HepG2 (cell line): ENCODE measurements around the gene AMBRA1. TPM values are rescaled to one million over a fixed set of nuclear protein-coding genes. Genes with fewer than 3 reads are reported as not detected.

Source experiments
- CAMTA2 ChIP-seq: sonication (generic); formaldehyde crosslinking; IDR thresholded peaks from 2 replicates; pipeline ENCODE4 v1.4.0; 2020; ENCODE audit warnings: mild to moderate bottlenecking, missing genetic modification reagents, borderline replicate concordance
- CHD2 ChIP-seq: IDR thresholded peaks from 2 replicates; pipeline ENCODE4 v1.6.1; 2011; ENCODE audit warnings: low read depth, low read length, improper control_type of control experiment
- ERF ChIP-seq: IDR thresholded peaks from 2 replicates; pipeline ENCODE4 v1.6.1; 2018; ENCODE audit warnings: missing biosample characterization, missing genetic modification reagents
- GATAD2A ChIP-seq: IDR thresholded peaks from 2 replicates; pipeline ENCODE4 v1.6.1; 2016
- HDAC1 ChIP-seq: sonication (generic); formaldehyde crosslinking; IDR thresholded peaks from 2 replicates; pipeline ENCODE4 v1.5.1; 2020; ENCODE audit warnings: mild to moderate bottlenecking, missing genetic modification reagents
- HOXA7 ChIP-seq: sonication (generic); formaldehyde crosslinking; IDR thresholded peaks from 2 replicates; pipeline ENCODE4 v1.8.1; 2022; ENCODE audit warnings: mild to moderate bottlenecking, missing genetic modification reagents, moderate library complexity
- MYNN ChIP-seq: sonication (generic); formaldehyde crosslinking; IDR thresholded peaks from 2 replicates; pipeline ENCODE4 v1.4.0; 2020; ENCODE audit warnings: mild to moderate bottlenecking, low read depth, missing genetic modification reagents
- NPAS2 ChIP-seq: sonication (generic); formaldehyde crosslinking; IDR thresholded peaks from 2 replicates; pipeline ENCODE4 v1.8.0; 2022; ENCODE audit warnings: mild to moderate bottlenecking, missing genetic modification reagents, borderline replicate concordance
- NRL ChIP-seq: sonication (generic); formaldehyde crosslinking; IDR thresholded peaks from 2 replicates; pipeline ENCODE4 v1.5.0; 2020; ENCODE audit warnings: missing genetic modification reagents, mild to moderate bottlenecking, moderate library complexity, borderline replicate concordance
- SMARCE1 ChIP-seq: fragments of 450-650 bp; IDR thresholded peaks from 2 replicates; pipeline ENCODE4 v1.6.1; 2017; ENCODE audit warnings: borderline replicate concordance
- SRF ChIP-seq: IDR thresholded peaks from 2 replicates; pipeline ENCODE4 v1.6.1; 2011; ENCODE audit warnings: mild to moderate bottlenecking, low read depth, low read length, moderate library complexity
- ZBTB20 ChIP-seq: sonication (generic); formaldehyde crosslinking; IDR thresholded peaks from 2 replicates; pipeline ENCODE4 v1.8.1; 2023; ENCODE audit warnings: missing genetic modification reagents, low read depth, mild to moderate bottlenecking, borderline replicate concordance
- ZNF256 ChIP-seq: sonication (generic); formaldehyde crosslinking; conservative IDR thresholded peaks from 2 replicates; pipeline ENCODE4 v1.4.0; 2020; ENCODE audit warnings: missing genetic modification reagents
- ZNF44 ChIP-seq: sonication (generic); formaldehyde crosslinking; IDR thresholded peaks from 2 replicates; pipeline ENCODE4 v1.5.1; 2020; ENCODE audit warnings: mild to moderate bottlenecking, missing genetic modification reagents
- ZNF468 ChIP-seq: sonication (generic); formaldehyde crosslinking; IDR thresholded peaks from 2 replicates; pipeline ENCODE4 v1.8.0; 2022; ENCODE audit warnings: mild to moderate bottlenecking, moderate library complexity, missing genetic modification reagents
- ZNF550 ChIP-seq: sonication (generic); formaldehyde crosslinking; IDR thresholded peaks from 2 replicates; pipeline ENCODE4 v1.4.0; 2020; ENCODE audit warnings: mild to moderate bottlenecking, missing genetic modification reagents, borderline replicate concordance
- ZNF713 ChIP-seq: sonication (generic); formaldehyde crosslinking; IDR thresholded peaks from 2 replicates; pipeline ENCODE4 v1.4.0; 2020; ENCODE audit warnings: mild to moderate bottlenecking, missing genetic modification reagents
- ZNF816 ChIP-seq: sonication (generic); formaldehyde crosslinking; IDR thresholded peaks from 2 replicates; pipeline ENCODE4 v1.8.0; 2022; ENCODE audit warnings: missing genetic modification reagents, mild to moderate bottlenecking, borderline replicate concordance
- ZNF879 ChIP-seq: sonication (generic); formaldehyde crosslinking; IDR thresholded peaks from 2 replicates; pipeline ENCODE4 v1.8.1; 2023; ENCODE audit warnings: missing genetic modification reagents
- polyA plus RNA-seq, 8 experiments: library from polyadenylated mRNA; depleted of rRNA in 3 of 8; stranded (reverse) in 7 of 8; unstranded in 1 of 8; fragments of >200 nt; fragmentation: Illumina TruSeq in 4 of 8; extraction: Trizol in 4 of 8; gene quantifications; 2 replicates each; pipeline versions ENCODE4 v1.2.1 to v1.2.3, GENCODE V29; 2011 to 2016; ENCODE audit warnings: low read depth in 4 of 8, missing spikeins in 1 of 8, mixed read lengths in 1 of 8; ENCODE audit not compliant: insufficient read depth in 1 of 8
- total RNA-seq, 5 experiments: library from RNA; depleted of rRNA; stranded (reverse); fragments of >200 nt; fragmentation: Illumina TruSeq; extraction: Trizol; gene quantifications; 2 replicates each; pipeline ENCODE4 v1.2.3, GENCODE V29; 2016; ENCODE audit warnings: low read depth in 1 of 5
- TF ChIP-seq, protein P1 (sequence below): sonication (generic); formaldehyde crosslinking; IDR thresholded peaks from 2 replicates; pipeline ENCODE4 v1.5.0; 2020; ENCODE audit warnings: missing genetic modification reagents, mild to moderate bottlenecking, borderline replicate concordance
- TF ChIP-seq, protein P2 (sequence below), 2 experiments: sonication (generic) in 1 of 2; formaldehyde crosslinking in 1 of 2; IDR thresholded peaks; 2 replicates each; pipeline versions ENCODE4 v1.4.0 to v1.6.1; 2018 to 2020; ENCODE audit warnings: missing genetic modification reagents in 2 of 2, borderline replicate concordance in 1 of 2, low read depth in 1 of 2, mild to moderate bottlenecking in 1 of 2, missing biosample characterization in 1 of 2
- TF ChIP-seq, protein P3 (sequence below): IDR thresholded peaks from 2 replicates; pipeline ENCODE4 v1.6.1; 2012; ENCODE audit warnings: low read depth, low read length, improper control_type of control experiment
- TF ChIP-seq, protein P4 (sequence below): sonication (generic); formaldehyde crosslinking; IDR thresholded peaks from 2 replicates; pipeline ENCODE4 v1.4.0; 2020; ENCODE audit warnings: missing genetic modification reagents

The AMBRA1 gene
- total and polyA plus RNA-seq, 2 of the 13 experiments (the other 11 are each of a cell fraction or from before 2014, with no cell fraction given) = 15.7 to 26.0 TPM

DNA sequence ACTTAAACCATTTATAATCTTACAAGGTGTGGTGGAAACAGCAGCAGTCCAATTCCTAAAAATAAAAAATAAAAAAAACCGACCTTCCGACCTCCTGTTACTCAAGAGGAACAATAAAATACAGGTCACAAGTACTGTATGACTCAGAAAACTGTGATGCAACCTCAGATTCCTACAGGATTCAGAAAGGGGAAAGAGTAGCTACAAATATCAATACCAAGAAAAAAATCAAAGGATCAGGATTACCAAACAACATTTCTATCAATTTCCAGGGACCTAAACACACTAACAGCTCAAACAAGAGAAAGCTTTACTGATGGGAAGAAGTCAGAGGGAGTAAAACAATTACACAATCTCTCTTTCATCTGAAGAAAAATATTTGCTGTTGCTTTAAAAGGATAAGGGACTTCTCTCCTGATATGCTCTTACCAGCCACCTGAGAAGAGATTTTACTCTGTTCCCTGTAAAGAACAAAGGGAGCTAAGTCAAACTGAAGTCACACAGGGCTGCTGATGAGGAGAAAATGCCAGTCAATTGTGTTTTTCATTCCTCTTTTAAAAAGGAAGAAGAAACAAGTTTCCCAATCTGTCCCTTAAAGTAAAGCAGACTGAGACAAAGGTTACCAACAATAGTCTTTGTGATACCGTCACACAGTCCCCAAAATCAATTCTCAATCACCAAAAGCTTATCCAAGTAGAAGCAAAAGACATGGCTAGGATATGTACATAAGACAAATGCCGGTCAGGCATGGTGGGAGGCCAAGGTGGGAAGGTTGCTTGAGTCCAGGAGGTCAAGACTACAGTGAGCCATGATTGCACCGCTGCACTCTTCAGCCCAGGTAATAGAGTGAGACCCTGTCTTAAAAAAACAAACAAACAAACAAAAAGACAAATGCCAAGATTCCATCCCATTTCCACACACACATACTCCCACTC is 39.3 kb downstream of the AMBRA1 start (continued):
- TF ChIP-seq ZNF550 (CRISPR knock-in tag) (no peak), ERF (CRISPR knock-in tag) (peak; percentile 61; the same call in 1 of the 2 replicates), GATAD2A (CRISPR knock-in tag) (peak; percentile 93), MYNN (CRISPR knock-in tag) (no peak), ZNF713 (CRISPR knock-in tag) (no peak), HOXA7 (CRISPR knock-in tag) (no peak), NRL (CRISPR knock-in tag) (no peak), NPAS2 (CRISPR knock-in tag) (no peak), ZNF256 (CRISPR knock-in tag) (no peak), SRF (peak; percentile 58; the same call in 1 of the 2 replicates), SMARCE1 (no peak), ZNF879 (CRISPR knock-in tag) (no peak), ZNF468 (CRISPR knock-in tag) (no peak), HDAC1 (peak; percentile 74), ZNF816 (CRISPR knock-in tag) (no peak; the same call in 1 of the 2 replicates), ZNF44 (CRISPR knock-in tag) (no peak), ZBTB20 (peak; percentile 56; the same call in 1 of the 2 replicates), CAMTA2 (CRISPR knock-in tag) (no peak), CHD2 (no peak)
- TF ChIP-seq, protein P1, sequence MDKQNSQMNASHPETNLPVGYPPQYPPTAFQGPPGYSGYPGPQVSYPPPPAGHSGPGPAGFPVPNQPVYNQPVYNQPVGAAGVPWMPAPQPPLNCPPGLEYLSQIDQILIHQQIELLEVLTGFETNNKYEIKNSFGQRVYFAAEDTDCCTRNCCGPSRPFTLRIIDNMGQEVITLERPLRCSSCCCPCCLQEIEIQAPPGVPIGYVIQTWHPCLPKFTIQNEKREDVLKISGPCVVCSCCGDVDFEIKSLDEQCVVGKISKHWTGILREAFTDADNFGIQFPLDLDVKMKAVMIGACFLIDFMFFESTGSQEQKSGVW (CRISPR knock-in tag) = no peak
- TF ChIP-seq, protein P2, sequence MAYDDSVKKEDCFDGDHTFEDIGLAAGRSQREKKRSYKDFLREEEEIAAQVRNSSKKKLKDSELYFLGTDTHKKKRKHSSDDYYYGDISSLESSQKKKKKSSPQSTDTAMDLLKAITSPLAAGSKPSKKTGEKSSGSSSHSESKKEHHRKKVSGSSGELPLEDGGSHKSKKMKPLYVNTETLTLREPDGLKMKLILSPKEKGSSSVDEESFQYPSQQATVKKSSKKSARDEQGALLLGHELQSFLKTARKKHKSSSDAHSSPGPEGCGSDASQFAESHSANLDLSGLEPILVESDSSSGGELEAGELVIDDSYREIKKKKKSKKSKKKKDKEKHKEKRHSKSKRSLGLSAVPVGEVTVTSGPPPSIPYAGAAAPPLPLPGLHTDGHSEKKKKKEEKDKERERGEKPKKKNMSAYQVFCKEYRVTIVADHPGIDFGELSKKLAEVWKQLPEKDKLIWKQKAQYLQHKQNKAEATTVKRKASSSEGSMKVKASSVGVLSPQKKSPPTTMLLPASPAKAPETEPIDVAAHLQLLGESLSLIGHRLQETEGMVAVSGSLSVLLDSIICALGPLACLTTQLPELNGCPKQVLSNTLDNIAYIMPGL (CRISPR knock-in tag; IDR thresholded peaks at IDR 0.05; ENCODE audit: borderline replicate concordance in 1 of 2, low read depth in 1 of 2) = no peak; a peak in 1 of 4 replicates
- TF ChIP-seq, protein P3, sequence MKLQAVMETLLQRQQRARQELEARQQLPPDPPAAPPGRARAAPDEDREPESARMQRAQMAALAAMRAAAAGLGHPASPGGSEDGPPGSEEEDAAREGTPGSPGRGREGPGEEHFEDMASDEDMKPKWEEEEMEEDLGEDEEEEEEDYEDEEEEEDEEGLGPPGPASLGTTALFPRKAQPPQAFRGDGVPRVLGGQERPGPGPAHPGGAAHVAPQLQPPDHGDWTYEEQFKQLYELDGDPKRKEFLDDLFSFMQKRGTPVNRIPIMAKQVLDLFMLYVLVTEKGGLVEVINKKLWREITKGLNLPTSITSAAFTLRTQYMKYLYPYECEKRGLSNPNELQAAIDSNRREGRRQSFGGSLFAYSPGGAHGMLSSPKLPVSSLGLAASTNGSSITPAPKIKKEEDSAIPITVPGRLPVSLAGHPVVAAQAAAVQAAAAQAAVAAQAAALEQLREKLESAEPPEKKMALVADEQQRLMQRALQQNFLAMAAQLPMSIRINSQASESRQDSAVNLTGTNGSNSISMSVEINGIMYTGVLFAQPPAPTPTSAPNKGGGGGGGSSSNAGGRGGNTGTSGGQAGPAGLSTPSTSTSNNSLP = peak; percentile 99
- TF ChIP-seq, protein P4, sequence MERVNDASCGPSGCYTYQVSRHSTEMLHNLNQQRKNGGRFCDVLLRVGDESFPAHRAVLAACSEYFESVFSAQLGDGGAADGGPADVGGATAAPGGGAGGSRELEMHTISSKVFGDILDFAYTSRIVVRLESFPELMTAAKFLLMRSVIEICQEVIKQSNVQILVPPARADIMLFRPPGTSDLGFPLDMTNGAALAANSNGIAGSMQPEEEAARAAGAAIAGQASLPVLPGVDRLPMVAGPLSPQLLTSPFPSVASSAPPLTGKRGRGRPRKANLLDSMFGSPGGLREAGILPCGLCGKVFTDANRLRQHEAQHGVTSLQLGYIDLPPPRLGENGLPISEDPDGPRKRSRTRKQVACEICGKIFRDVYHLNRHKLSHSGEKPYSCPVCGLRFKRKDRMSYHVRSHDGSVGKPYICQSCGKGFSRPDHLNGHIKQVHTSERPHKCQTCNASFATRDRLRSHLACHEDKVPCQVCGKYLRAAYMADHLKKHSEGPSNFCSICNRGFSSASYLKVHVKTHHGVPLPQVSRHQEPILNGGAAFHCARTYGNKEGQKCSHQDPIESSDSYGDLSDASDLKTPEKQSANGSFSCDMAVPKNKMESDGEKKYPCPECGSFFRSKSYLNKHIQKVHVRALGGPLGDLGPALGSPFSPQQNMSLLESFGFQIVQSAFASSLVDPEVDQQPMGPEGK = peak; percentile 36; the same call in 1 of the 2 replicates
